DOHH2 (cell line): ENCODE data around the gene NIFK.

Experiments used
- H3F3A ChIP-seq: fragments of 200-600 bp; sonication (generic), shearing (Covaris generic); 2 replicates; pipeline ENCODE4 v1.6.0; 2016; ENCODE audit warnings: antibody characterized with exemption, mild to moderate bottlenecking; ENCODE audit not compliant: control insufficient read depth, insufficient read depth
- H3K27ac ChIP-seq: fragments of 200-600 bp; sonication (generic); 2 replicates; pipeline ENCODE4 v1.5.1; 2014; ENCODE audit warnings: low read depth, mild to moderate bottlenecking, low read length, moderate library complexity
- H3K27me3 ChIP-seq: fragments of 200-600 bp; sonication (generic); 2 replicates; pipeline ENCODE4 v1.6.1; 2014; ENCODE audit warnings: mild to moderate bottlenecking, low read length, mixed read lengths; ENCODE audit not compliant: control insufficient read depth
- H3K36me3 ChIP-seq: fragments of 200-600 bp; sonication (generic); 2 replicates; pipeline ENCODE4 v1.6.1; 2014; ENCODE audit warnings: mild to moderate bottlenecking, low read length, moderate library complexity, mixed read lengths; ENCODE audit not compliant: control insufficient read depth
- H3K4me1 ChIP-seq: fragments of 200-600 bp; sonication (generic); 2 replicates; pipeline ENCODE4 v1.6.1; 2014; ENCODE audit warnings: mild to moderate bottlenecking, low read length, mixed read lengths; ENCODE audit not compliant: control insufficient read depth
- H3K4me2 ChIP-seq: fragments of 200-600 bp; sonication (generic); 2 replicates; pipeline ENCODE4 v1.6.0; 2014; ENCODE audit warnings: mild to moderate bottlenecking, low read length, moderate library complexity
- H3K4me3 ChIP-seq: fragments of 200-600 bp; sonication (generic); 2 replicates; pipeline ENCODE4 v1.5.1; 2014; ENCODE audit warnings: mild to moderate bottlenecking, low read length, mixed read lengths
- H3K79me2 ChIP-seq: fragments of 200-600 bp; sonication (generic); 2 replicates; pipeline ENCODE4 v1.6.1; 2014; ENCODE audit warnings: mild to moderate bottlenecking, low read length, mixed read lengths; ENCODE audit not compliant: control insufficient read depth
- H3K9me2 ChIP-seq: fragments of 200-600 bp; sonication (generic); replicated peaks from 2 replicates; pipeline ENCODE4 v1.6.1; 2014; ENCODE audit warnings: mild to moderate bottlenecking, low read length, mixed read lengths; ENCODE audit not compliant: control insufficient read depth
- H3K9me3 ChIP-seq: fragments of 200-600 bp; sonication (generic); 2 replicates; pipeline ENCODE4 v1.6.1; 2014; ENCODE audit warnings: antibody characterized with exemption, low read length, mixed read lengths; ENCODE audit not compliant: control insufficient read depth, insufficient read depth
- H4K20me1 ChIP-seq: fragments of 200-600 bp; sonication (generic); 2 replicates; pipeline ENCODE4 v1.6.0; 2014; ENCODE audit warnings: low read depth, mild to moderate bottlenecking, antibody characterized with exemption, low read length, moderate library complexity; ENCODE audit not compliant: control insufficient read depth, insufficient read depth
- CTCF ChIP-seq: fragments of 200-600 bp; sonication (generic); IDR thresholded peaks from one replicate; pipeline ENCODE4 v1.5.1; 2014; ENCODE audit warnings: antibody characterized with exemption, mild to moderate bottlenecking, low read depth, low read length; ENCODE audit not compliant: poor library complexity, severe bottlenecking
- EZH2phosphoT487 ChIP-seq: fragments of 200-600 bp; sonication (generic); IDR thresholded peaks from 2 replicates; pipeline ENCODE4 v1.6.1; 2017; ENCODE audit warnings: borderline replicate concordance, mild to moderate bottlenecking, antibody characterized with exemption, low read length, moderate library complexity, mixed read lengths

Gene NIFK

GRCh38 chr2:121707920-121708361 is 28.7 kb downstream of the NIFK start:
- no peaks in the 10 kb centered on the region for H3K4me1 ChIP-seq
- H3K9me2 ChIP-seq: no peaks in the 10 kb centered on the region
- no peak overlapping the region for H3K27ac ChIP-seq
- H3K9me3 ChIP-seq: no peaks in the 10 kb centered on the region
- TF ChIP-seq CTCF: no peak
- TF ChIP-seq EZH2phosphoT487: no peak
- no peak overlapping the region for H3K4me2 ChIP-seq
- no peaks in the 10 kb centered on the region for H4K20me1 ChIP-seq
- H3K27me3 ChIP-seq: no peaks in the 10 kb centered on the region
- no peak overlapping the region for H3K4me3 ChIP-seq
- H3K36me3 ChIP-seq: no peaks in the 10 kb centered on the region
- no peaks in the 10 kb centered on the region for H3F3A ChIP-seq
- no peaks in the 10 kb centered on the region for H3K79me2 ChIP-seq

GRCh38 chr2:121707344-121707919 is 29.2 kb downstream of the NIFK start:
- Histone ChIP-seq H3K79me2 (no peaks in the 10 kb centered on the region), H3K4me3 (no peak overlapping the region), H3K9me3 (no peaks in the 10 kb centered on the region), H3K4me2 (no peak overlapping the region), H3F3A (no peaks in the 10 kb centered on the region), H3K36me3 (no peaks in the 10 kb centered on the region), H3K9me2 (no peaks in the 10 kb centered on the region), H3K4me1 (no peaks in the 10 kb centered on the region), H3K27me3 (no peaks in the 10 kb centered on the region), H4K20me1 (no peaks in the 10 kb centered on the region), H3K27ac (no peak overlapping the region)
- TF ChIP-seq EZH2phosphoT487 (no peak), CTCF (no peak)

- no peaks in the 10 kb centered on the region for H4K20me1 ChIP-seq
- TF ChIP-seq CTCF (no peak), EZH2phosphoT487 (no peak)
- no peaks in the 10 kb centered on the region for H3K9me3 ChIP-seq
- H3K4me2 ChIP-seq: no peak overlapping the region
- H3K79me2 ChIP-seq: no peaks in the 10 kb centered on the region
- no peaks in the 10 kb centered on the region for H3K27me3 ChIP-seq
- H3K4me3 ChIP-seq: no peak overlapping the region
- H3K9me2 ChIP-seq: no peaks in the 10 kb centered on the region
- no peak overlapping the region for H3K27ac ChIP-seq
- H3F3A ChIP-seq: no peaks in the 10 kb centered on the region
- H3K4me1 ChIP-seq: no peaks in the 10 kb centered on the region
- H3K36me3 ChIP-seq: no peaks in the 10 kb centered on the region
Observed at GRCh38 chr2:121705958-121706357, 30.7 kb downstream of the NIFK start.
